Chondrocyte (in vitro differentiated cells): Measurements from ENCODE around the gene GKAP1. TPM values are rescaled to one million over a fixed set of nuclear protein-coding genes. Genes with fewer than 3 reads are reported as not detected.
"Not testable (repeated sequence)": the region's sequence is repeated elsewhere in the genome, so short reads cannot be mapped to it uniquely, and the experiment has no call there.

Experiments used
- DNase-seq: peaks from one replicate; pipeline ENCODE4 v3.0.0; 2021; ENCODE audit warnings: mixed read lengths, low spot score
- H3K27ac Mint-ChIP-seq: one replicate; pipeline ENCODE4 v1.8.0; 2021; ENCODE audit warnings: mild to moderate bottlenecking, moderate library complexity, mixed read lengths; ENCODE audit not compliant: unreplicated experiment
- H3K27me3 Mint-ChIP-seq: 2 replicates; pipeline ENCODE4 v1.8.0; 2021; ENCODE audit warnings: low read depth, mixed read lengths
- H3K36me3 Mint-ChIP-seq: 2 replicates; pipeline ENCODE4 v1.8.0; 2021; ENCODE audit warnings: low read depth, mixed read lengths
- H3K4me1 Mint-ChIP-seq: 2 replicates; pipeline ENCODE4 v1.8.0; 2021; ENCODE audit warnings: low read depth, mild to moderate bottlenecking, mixed read lengths
- H3K4me3 Mint-ChIP-seq: one replicate; pipeline ENCODE4 v1.8.0; 2021; ENCODE audit warnings: mild to moderate bottlenecking, moderate library complexity, mixed read lengths; ENCODE audit not compliant: unreplicated experiment
- H3K9me3 Mint-ChIP-seq: 2 replicates; pipeline ENCODE4 v1.8.0; 2021; ENCODE audit warnings: low read depth, mixed read lengths
- long read RNA-seq: library from polyadenylated mRNA; stranded (forward); transcript quantifications from one replicate; pipeline ENCODE4 v2.0.0, GENCODE V29; 2021
- total RNA-seq: library from RNA; stranded (reverse); gene quantifications from 3 replicates; pipeline ENCODE4 v1.2.1, GENCODE V29; 2021
- TF ChIP-seq, protein P1 (sequence below): fragments of 200-600 bp; sonication (generic); IDR thresholded peaks from 2 replicates; pipeline ENCODE4 v1.5.0; 2021; ENCODE audit warnings: antibody characterized with exemption, mild to moderate bottlenecking, moderate library complexity

Gene GKAP1
- total RNA-seq = 1.7 to 2.6 TPM (median 1.9 TPM) in 3 replicates
- long read RNA-seq, partial matches to known transcripts = 3 of 4 reads
- long read RNA-seq, other reads (novel, unspliced or antisense) = 0 of 4 reads

DNA sequence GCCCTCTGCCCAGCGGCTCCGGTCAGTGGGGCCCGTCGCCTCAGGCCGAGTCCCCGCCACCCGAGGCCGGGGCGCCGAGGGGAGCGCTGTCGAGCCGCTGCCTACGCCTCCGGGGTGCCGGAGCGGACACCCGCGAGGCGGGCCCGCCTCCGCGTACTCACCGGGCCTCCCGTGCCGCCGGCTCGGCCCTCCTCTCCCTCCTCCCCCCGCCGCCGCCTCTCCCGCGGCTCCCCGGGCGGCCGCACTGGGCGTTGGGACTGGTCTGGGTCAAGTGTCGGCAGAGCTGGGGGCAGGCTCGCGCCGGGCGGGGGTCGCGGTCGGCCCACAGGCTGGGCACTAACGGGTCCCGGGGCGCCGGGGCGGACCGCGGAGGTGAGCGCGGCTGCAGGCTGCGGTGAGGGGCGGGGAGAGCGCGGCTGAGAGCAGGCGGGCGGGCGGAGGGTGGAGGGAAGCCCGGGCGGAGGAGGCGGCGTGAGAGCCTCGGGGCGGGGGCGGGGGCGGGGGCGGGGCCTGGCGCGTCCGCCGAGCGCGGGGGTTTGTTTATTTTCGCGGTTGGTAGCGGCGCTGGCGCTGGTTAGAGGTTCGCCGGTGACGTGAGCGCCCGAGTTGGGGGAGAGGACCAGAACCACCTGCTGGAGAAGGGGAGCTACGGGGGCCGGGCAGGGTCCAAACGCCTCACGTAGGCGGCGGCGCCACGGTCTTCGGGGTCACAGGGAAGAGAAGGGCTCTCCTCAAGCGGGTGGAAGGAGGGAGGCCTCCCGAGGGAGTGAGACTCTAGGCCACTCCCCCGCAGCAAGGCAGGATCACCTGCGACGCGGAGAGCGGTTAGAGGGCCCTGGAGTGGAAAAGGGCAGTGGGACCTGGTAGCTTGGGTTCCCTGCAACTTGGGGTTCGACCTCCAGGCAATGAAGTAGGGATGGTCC lies at the start of gene GKAP1:
TSS of gene GKAP1 (minus strand) at position 414 of the 923 bp plus-strand sequence. CDS start 11,252 bp downstream, outside the sequence.
- H3K9me3 Mint-ChIP-seq = not testable (repeated sequence)

DNA sequence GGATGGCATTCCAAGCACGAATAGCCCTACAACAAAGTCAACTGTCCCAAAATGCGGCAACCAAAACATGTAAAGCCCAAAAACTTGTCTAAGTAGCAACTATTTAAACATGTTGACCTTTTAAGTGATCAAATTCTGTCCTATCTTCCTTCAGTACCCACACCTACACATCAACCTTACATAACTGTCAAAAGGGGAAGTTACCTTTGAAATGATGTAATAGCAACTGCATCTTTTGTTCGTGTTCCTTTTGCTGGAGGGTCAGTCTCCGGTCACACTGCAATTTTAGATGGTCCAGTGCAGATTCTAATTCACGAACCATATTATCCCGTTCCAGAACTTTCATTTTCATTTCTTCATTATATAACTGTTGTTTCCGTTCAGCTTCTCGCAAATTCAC lies 32.3 kb upstream of the GKAP1 start:
- H3K4me3 Mint-ChIP-seq = not testable (repeated sequence)

More for the DNA sequence above, at the start of gene GKAP1:
- not testable (repeated sequence) for H3K27me3 Mint-ChIP-seq, H3K4me1 Mint-ChIP-seq, H3K36me3 Mint-ChIP-seq, DNase-seq
- H3K27ac Mint-ChIP-seq = peak within 1 kb of the TSS; percentile 45
- H3K4me3 Mint-ChIP-seq = peak within 1 kb of the TSS; percentile 73
- TF ChIP-seq, protein P1, sequence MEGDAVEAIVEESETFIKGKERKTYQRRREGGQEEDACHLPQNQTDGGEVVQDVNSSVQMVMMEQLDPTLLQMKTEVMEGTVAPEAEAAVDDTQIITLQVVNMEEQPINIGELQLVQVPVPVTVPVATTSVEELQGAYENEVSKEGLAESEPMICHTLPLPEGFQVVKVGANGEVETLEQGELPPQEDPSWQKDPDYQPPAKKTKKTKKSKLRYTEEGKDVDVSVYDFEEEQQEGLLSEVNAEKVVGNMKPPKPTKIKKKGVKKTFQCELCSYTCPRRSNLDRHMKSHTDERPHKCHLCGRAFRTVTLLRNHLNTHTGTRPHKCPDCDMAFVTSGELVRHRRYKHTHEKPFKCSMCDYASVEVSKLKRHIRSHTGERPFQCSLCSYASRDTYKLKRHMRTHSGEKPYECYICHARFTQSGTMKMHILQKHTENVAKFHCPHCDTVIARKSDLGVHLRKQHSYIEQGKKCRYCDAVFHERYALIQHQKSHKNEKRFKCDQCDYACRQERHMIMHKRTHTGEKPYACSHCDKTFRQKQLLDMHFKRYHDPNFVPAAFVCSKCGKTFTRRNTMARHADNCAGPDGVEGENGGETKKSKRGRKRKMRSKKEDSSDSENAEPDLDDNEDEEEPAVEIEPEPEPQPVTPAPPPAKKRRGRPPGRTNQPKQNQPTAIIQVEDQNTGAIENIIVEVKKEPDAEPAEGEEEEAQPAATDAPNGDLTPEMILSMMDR = peak; percentile 43

DNA sequence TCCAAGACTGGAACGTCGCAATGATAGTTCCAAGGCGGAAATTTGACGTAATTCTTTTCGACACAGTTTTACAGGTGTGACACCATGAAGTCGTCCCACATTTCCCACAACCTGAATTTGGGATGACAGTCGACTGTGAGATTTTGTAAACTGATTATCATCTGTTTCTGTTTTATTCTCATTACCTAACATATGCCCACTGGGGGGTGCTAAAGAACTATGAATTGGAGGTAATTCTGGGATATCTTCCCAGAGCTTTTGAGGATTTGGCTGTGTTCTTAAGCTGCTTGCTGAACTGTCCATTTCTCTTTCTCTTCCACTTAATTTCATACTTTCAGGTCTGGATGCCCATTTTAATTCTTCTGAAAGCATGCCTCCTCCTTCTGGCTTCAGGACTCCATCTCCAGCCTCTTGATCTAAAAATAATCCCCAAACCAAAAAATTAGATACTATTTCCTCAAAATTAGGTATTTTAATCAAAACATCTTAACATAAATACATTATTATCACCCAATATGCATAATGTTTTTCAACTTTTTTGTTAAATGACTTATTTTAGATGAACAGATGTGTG lies 19.6 kb upstream of the GKAP1 start:
- not testable (repeated sequence) for H3K27ac Mint-ChIP-seq, H3K4me1 Mint-ChIP-seq, H3K4me3 Mint-ChIP-seq, H3K36me3 Mint-ChIP-seq, H3K27me3 Mint-ChIP-seq, DNase-seq, H3K9me3 Mint-ChIP-seq
- TF ChIP-seq, protein P1 = peak; percentile 74

More for the DNA sequence above, 32.3 kb upstream of the GKAP1 start:
- DNase-seq, H3K36me3 Mint-ChIP-seq, H3K4me1 Mint-ChIP-seq, H3K27ac Mint-ChIP-seq, H3K27me3 Mint-ChIP-seq, H3K9me3 Mint-ChIP-seq: not testable (repeated sequence)

DNA sequence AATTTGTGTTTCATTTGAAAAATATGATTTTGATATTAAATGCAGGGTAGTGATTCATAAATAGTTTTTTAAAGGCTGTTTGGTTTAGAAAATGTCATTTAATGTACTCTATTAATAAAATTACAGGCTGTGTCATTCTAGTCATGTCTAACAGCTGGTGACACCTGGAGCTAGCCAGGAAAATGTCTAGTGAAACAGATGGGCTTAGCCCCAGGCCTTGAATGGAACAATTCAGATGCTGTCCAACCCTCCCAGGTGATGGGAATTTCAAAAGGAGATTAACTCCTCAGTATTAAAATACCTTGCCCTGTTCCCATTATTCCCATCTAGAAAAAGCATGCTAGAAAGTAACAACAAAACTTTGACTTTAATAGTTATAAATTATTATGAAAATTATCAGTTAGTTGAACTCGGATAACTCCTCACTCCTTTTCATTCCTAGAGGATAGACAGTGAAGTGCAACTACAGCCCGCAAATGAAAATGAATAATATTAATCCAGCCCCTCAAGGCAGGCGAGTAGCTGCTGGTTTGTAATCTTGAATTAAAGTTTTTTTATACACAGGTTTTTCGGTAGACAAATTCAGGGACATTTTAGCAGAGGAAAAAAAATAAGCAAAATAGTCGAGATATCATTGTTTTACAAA lies 13.0 kb upstream of the GKAP1 start:
- H3K4me1 Mint-ChIP-seq, H3K27ac Mint-ChIP-seq, H3K36me3 Mint-ChIP-seq, H3K4me3 Mint-ChIP-seq, DNase-seq, H3K27me3 Mint-ChIP-seq, H3K9me3 Mint-ChIP-seq: not testable (repeated sequence)
- TF ChIP-seq, protein P1 = peak; percentile 12

DNA sequence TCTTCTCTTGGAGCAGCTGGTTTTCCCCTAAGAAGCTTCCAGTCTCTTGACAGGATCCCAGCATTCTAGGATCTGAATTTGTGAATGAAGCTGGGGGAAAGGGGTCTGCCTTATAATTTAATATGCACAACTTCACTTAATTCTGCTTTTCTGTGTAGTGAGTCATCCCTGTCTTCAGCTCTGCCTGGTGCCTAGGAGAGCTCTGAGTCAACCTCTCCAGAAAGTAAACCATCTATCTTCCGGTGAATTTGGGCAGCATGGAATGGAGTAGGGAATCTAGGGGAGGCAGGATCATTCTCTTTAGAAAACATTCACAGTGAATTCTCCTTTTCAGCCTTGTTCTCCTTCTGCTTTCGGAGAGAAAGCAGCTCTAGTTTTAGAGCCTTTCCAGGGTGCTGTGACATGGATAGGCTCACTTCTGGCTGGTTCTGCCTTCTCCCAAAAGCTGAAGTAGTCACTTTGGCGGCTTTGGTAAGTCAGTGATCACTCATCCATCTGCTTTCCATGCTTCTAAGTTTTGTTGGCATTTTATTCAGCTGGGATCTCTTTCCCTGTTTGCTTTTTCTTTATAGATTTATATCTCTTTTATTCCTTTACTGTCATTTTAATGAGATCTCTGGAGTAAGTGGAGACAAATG lies 7.5 kb upstream of the GKAP1 start:
- H3K36me3 Mint-ChIP-seq, H3K27me3 Mint-ChIP-seq, DNase-seq, H3K4me3 Mint-ChIP-seq, H3K27ac Mint-ChIP-seq, H3K9me3 Mint-ChIP-seq, H3K4me1 Mint-ChIP-seq: not testable (repeated sequence)

DNA sequence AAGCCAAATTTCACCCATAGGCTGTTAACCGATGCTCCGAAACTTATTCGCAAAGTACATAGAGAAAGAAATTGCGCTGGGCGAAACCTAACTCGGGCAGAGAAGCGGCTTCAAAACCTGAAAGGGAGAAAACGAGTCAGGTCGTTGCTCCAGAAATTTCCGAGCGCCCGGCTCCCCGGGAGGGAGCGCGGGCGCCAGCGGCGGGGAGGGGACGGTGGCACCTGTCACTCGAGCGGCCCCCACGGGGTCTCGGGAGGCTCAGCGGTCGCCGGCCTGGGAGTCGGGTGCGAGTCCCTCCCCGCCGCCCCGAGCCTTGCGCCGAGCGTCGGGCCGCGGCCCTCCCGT lies 586 bp downstream of the GKAP1 start:
- H3K27me3 Mint-ChIP-seq, H3K9me3 Mint-ChIP-seq, H3K4me1 Mint-ChIP-seq, H3K36me3 Mint-ChIP-seq, H3K27ac Mint-ChIP-seq, DNase-seq: not testable (repeated sequence)
- peak overlapping the region; percentile 73 for H3K4me3 Mint-ChIP-seq

DNA sequence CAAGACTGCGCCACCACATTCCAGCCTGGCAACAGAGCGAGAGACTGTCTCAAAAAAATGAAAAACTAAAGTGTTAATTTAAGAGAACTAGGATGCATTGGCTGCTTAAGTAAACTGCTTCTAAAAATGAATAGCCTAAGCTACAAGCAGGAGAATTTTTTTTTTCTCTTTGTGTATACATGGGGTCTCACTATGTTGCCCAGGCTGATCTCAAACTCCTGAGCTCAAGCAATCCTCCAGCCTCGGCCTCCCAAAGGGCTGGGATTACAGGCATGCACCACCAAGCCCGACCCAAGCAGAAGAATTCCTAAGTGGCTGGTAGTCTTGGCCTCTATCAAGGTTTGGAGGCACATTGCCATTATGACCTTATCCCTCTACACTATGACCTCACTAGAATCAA lies 2.4 kb downstream of the GKAP1 start:
- H3K27ac Mint-ChIP-seq, H3K36me3 Mint-ChIP-seq, H3K27me3 Mint-ChIP-seq, DNase-seq, H3K4me3 Mint-ChIP-seq, H3K9me3 Mint-ChIP-seq, H3K4me1 Mint-ChIP-seq: not testable (repeated sequence)

DNA sequence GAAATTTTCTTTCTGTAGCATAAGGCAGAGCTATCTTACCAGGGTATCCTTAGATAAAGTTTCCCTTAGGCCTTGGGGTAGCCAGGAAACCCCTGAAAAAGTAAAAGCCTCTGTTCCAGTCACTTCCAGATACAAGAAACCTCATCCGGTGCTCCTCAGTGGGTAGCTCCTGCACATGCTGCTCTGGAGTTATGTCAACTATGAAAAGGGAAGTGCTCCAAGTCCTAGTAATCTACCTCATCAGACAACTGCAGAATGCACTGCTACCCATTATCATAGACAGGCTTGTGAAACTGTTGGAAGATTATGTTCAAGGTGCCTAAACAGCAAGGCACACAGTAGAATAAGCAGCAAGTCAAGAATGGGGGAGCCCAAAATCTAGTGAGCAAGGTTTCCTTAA lies 8.4 kb downstream of the GKAP1 start:
- H3K27ac Mint-ChIP-seq, H3K4me1 Mint-ChIP-seq, DNase-seq, H3K9me3 Mint-ChIP-seq, H3K36me3 Mint-ChIP-seq, H3K4me3 Mint-ChIP-seq, H3K27me3 Mint-ChIP-seq: not testable (repeated sequence)

DNA sequence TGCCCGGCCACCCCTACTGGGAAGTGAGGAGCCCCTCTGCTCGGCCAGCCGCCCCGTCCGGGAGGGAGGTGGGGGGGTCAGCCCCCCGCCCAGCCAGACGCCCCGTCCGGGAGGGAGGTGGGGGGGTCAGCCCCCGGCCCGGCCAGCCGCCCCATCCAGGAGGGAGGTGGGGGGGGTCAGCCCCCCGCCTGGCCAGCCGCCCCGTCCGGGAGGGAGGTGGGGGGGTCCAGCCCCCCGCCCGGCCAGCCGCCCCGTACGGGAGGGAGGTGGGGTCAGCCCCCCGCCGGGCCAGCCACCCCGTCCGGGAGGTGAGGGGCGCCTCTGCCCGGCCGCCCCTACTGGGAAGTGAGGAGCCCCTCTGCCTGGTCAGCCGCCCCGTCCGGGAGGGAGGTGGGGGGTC lies 13.1 kb downstream of the GKAP1 start:
- not testable (repeated sequence) for H3K4me1 Mint-ChIP-seq, H3K27me3 Mint-ChIP-seq, H3K9me3 Mint-ChIP-seq, DNase-seq, H3K36me3 Mint-ChIP-seq, H3K4me3 Mint-ChIP-seq, H3K27ac Mint-ChIP-seq
